OCI-LY7 (cell line): Measurements from ENCODE around the gene DCLRE1B.

Experiments
- EZH2phosphoT487 ChIP-seq: fragments of 200-600 bp; sonication (generic); IDR thresholded peaks from 2 replicates; pipeline ENCODE4 v1.6.1; 2018; ENCODE audit warnings: low read depth, borderline replicate concordance, mild to moderate bottlenecking, mixed run types, antibody characterized with exemption, low read length, moderate library complexity, mixed read lengths
- TF ChIP-seq, protein P1 (sequence below): fragments of 200-600 bp; sonication (generic); conservative IDR thresholded peaks from 2 replicates; pipeline ENCODE4 v1.5.1; 2014; ENCODE audit warnings: mild to moderate bottlenecking, antibody characterized with exemption, low read length, moderate library complexity, mixed read lengths

GRCh38 chr1:113899111-113899510, 6.0 kb upstream of the DCLRE1B start:
- TF ChIP-seq, protein P1, sequence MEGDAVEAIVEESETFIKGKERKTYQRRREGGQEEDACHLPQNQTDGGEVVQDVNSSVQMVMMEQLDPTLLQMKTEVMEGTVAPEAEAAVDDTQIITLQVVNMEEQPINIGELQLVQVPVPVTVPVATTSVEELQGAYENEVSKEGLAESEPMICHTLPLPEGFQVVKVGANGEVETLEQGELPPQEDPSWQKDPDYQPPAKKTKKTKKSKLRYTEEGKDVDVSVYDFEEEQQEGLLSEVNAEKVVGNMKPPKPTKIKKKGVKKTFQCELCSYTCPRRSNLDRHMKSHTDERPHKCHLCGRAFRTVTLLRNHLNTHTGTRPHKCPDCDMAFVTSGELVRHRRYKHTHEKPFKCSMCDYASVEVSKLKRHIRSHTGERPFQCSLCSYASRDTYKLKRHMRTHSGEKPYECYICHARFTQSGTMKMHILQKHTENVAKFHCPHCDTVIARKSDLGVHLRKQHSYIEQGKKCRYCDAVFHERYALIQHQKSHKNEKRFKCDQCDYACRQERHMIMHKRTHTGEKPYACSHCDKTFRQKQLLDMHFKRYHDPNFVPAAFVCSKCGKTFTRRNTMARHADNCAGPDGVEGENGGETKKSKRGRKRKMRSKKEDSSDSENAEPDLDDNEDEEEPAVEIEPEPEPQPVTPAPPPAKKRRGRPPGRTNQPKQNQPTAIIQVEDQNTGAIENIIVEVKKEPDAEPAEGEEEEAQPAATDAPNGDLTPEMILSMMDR = no peak
- no peak for TF ChIP-seq EZH2phosphoT487
